Prostate gland (tissue), 2 donors: ENCODE results near the gene RIPOR2. TPM values are rescaled to one million over a fixed set of nuclear protein-coding genes. Genes with fewer than 3 reads are reported as not detected.

Experiments used
- DNase-seq: peaks from one replicate; pipeline ENCODE4 v3.0.0-alpha.2; 2019; ENCODE audit warnings: low spot score
- H3K27ac ChIP-seq, 2 donors: fragments of 200-600 bp; sonication (generic); 2 replicates each; pipeline ENCODE4 v1.5.1; 2017 to 2019
- H3K27me3 ChIP-seq: fragments of 200-600 bp; sonication (generic); replicated peaks from 2 replicates; pipeline ENCODE4 v1.5.1; 2019; ENCODE audit not compliant: insufficient read depth
- H3K36me3 ChIP-seq, 2 donors: fragments of 200-600 bp; sonication (generic); 1 replicate in 1 of 2; 2 replicates in 1 of 2; pipeline versions ENCODE4 v1.5.1 to v1.8.1; 2017 to 2019
- H3K4me1 ChIP-seq: fragments of 200-600 bp; sonication (generic); replicated peaks from 2 replicates; pipeline ENCODE4 v1.5.1; 2019
- H3K4me3 ChIP-seq, 2 donors: fragments of 200-600 bp; sonication (generic); 2 replicates each; pipeline ENCODE4 v1.5.1; 2017 to 2019
- H3K9me3 ChIP-seq: fragments of 200-600 bp; sonication (generic); 2 replicates; pipeline ENCODE4 v1.5.1; 2017
- CTCF ChIP-seq, 4 experiments: fragments of 200-600 bp in 2 of 4; fragments of 450-650 bp in 2 of 4; sonication (generic) in 2 of 4; IDR thresholded peaks; 1 replicate in 3 of 4; 2 replicates in 1 of 4; pipeline ENCODE4 v1.5.1; 2016 to 2019; ENCODE audit warnings: antibody characterized with exemption in 4 of 4, mild to moderate bottlenecking in 2 of 4, moderate library complexity in 2 of 4
- POLR2A ChIP-seq: fragments of 450-650 bp; IDR thresholded peaks from one replicate; pipeline ENCODE4 v1.6.1; 2016; ENCODE audit warnings: antibody characterized with exemption, mild to moderate bottlenecking
- POLR2AphosphoS5 ChIP-seq: sonication (generic); formaldehyde crosslinking; IDR thresholded peaks from one replicate; pipeline ENCODE4 v1.6.1; 2017; ENCODE audit warnings: antibody characterized with exemption
- WGBS: methylation state at CpG from one replicate; pipeline ENCODE4 v1.1.5; 2018; 5-methylcytosine and 5-hydroxymethylcytosine counted together
- intact Hi-C: fragments of 100-400 bp; cut with DNase I; formaldehyde crosslinking; loops from one replicate; pipeline ENCODE4 v1.14.2; 2022
- total RNA-seq, 2 donors: library from RNA; depleted of rRNA; stranded (reverse); fragments of >200 nt; gene quantifications; one replicate each; pipeline ENCODE4 v1.1.0, GENCODE V29; 2016

Gene RIPOR2
- total RNA-seq, 2 donors from 2014 or later = 16.1 to 23.7 TPM

GRCh38 chr6:24872779-24873178 is 63.0 kb downstream of the RIPOR2 start:
- TF ChIP-seq CTCF (IDR thresholded peaks at IDR 0.05) (no peak), POLR2AphosphoS5 (no peak), POLR2A (no peak)
- no peak overlapping the region for H3K27ac ChIP-seq

GRCh38 chr6:24868765-24869164 is 67.0 kb downstream of the RIPOR2 start:
- Histone ChIP-seq H3K27me3 (no peaks in the 10 kb centered on the region), H3K4me1 (no peaks in the 10 kb centered on the region), H3K9me3 (no peaks in the 10 kb centered on the region), H3K36me3 (no peaks in the 10 kb centered on the region), H3K4me3 (no peak overlapping the region), H3K27ac (no peak overlapping the region)
- WGBS = 100% methylated on average over 4 of the region's 4 CpGs
- no peak for TF ChIP-seq CTCF (IDR thresholded peaks at IDR 0.05)
- no peak for TF ChIP-seq POLR2A
- no peak for TF ChIP-seq POLR2AphosphoS5
- intact Hi-C loops = no loop called here
- DNase-seq = no peak

More at GRCh38 chr6:24872779-24873178, 63.0 kb downstream of the RIPOR2 start:
- WGBS = 88% methylated on average over 4 of the region's 4 CpGs
- intact Hi-C loops = no loop called here
- H3K9me3 ChIP-seq = no peaks in the 10 kb centered on the region
- no peaks in the 10 kb centered on the region for H3K27me3 ChIP-seq
- no peaks in the 10 kb centered on the region for H3K4me1 ChIP-seq
- DNase-seq = no peak
- no peak overlapping the region for H3K4me3 ChIP-seq
- H3K36me3 ChIP-seq = no peaks in the 10 kb centered on the region

- intact Hi-C loops = no loop called here
- Histone ChIP-seq H3K27me3 (no peaks in the 10 kb centered on the region), H3K36me3 (no peaks in the 10 kb centered on the region), H3K27ac (no peak overlapping the region), H3K9me3 (no peaks in the 10 kb centered on the region), H3K4me3 (no peak overlapping the region), H3K4me1 (no peaks in the 10 kb centered on the region)
- no peak for DNase-seq
- 96% methylated on average over 3 of the region's 3 CpGs for WGBS
- TF ChIP-seq POLR2AphosphoS5 (no peak), POLR2A (no peak), CTCF (IDR thresholded peaks at IDR 0.05) (no peak)
Observed at GRCh38 chr6:24867104-24867703, 68.6 kb downstream of the RIPOR2 start.

- Histone ChIP-seq H3K4me1 (no peaks in the 10 kb centered on the region), H3K27ac (no peak overlapping the region), H3K9me3 (no peaks in the 10 kb centered on the region), H3K36me3 (no peaks in the 10 kb centered on the region), H3K4me3 (no peak overlapping the region), H3K27me3 (no peaks in the 10 kb centered on the region)
- intact Hi-C loops = no loop called here
- WGBS = 30% methylated on average over 6 of the region's 6 CpGs
- TF ChIP-seq POLR2A (no peak), CTCF (IDR thresholded peaks at IDR 0.05) (no peak), POLR2AphosphoS5 (peak; percentile 30)
- DNase-seq = peak; percentile 35
Observed at GRCh38 chr6:24865161-24865560, 70.6 kb downstream of the RIPOR2 start.

- Histone ChIP-seq H3K27ac (no peak overlapping the region), H3K27me3 (no peaks in the 10 kb centered on the region), H3K4me1 (no peaks in the 10 kb centered on the region), H3K9me3 (no peaks in the 10 kb centered on the region), H3K4me3 (no peak overlapping the region), H3K36me3 (no peaks in the 10 kb centered on the region)
- intact Hi-C loops = no loop called here
- TF ChIP-seq CTCF (IDR thresholded peaks at IDR 0.05) (no peak), POLR2A (no peak), POLR2AphosphoS5 (no peak)
- no peak for DNase-seq
- WGBS = 81% methylated on average over 1 of the region's 1 CpG
Observed at GRCh38 chr6:24864343-24864742, 71.4 kb downstream of the RIPOR2 start.
